ENCODE measurements around the gene C2CD5. TPM values are rescaled to one million over a fixed set of nuclear protein-coding genes. Genes with fewer than 3 reads are reported as not detected.

The C2CD5 gene
- total RNA-seq, 1 experiment from 2014 or later: 15.9 TPM

DNA sequence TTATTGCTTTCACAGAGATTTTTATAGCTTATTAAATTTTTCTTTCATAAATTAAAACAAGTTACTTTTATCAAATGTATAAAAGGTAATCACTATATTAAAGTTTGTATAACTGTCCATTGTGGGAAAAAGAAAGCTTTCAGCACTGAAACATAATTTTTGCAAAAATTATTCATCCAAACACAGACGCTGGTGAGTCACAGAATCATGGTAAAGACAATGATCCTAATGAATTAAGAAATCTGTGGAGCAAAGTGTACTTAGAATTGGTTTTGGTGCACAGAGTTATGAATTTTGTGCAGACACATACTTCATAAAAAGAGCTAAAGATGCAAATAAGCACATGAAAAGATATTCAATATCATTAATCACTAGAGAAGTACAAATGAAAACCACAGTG lies 31.7 kb upstream of the C2CD5 start:
- no peak for ATAC-seq
- Histone ChIP-seq H3K4me1 (ENCODE audit: control insufficient read depth, insufficient read depth, low read length) (no peaks in the 10 kb centered on the region), H3K27me3 (ENCODE audit: control insufficient read depth, insufficient read depth, low read length) (no peaks in the 10 kb centered on the region), H3K27ac (ENCODE audit: low read length) (no peak overlapping the region), H3K4me3 (ENCODE audit: low read depth in 2 of 2, low read length in 2 of 2) (no peak overlapping the region), H3K9me3 (ENCODE audit: control insufficient read depth, insufficient read depth, low read depth, low read length) (no peaks in the 10 kb centered on the region), H3K36me3 (ENCODE audit: control insufficient read depth, insufficient read depth, low read length) (no peaks in the 10 kb centered on the region)
- CTCF ChIA-PET: no interaction called here
- in situ Hi-C loops (cut with HindIII; ENCODE audit: low pct_unique_long_range_greater_than_20kb, low sequenced_read_pairs) (no loop called here), intact Hi-C loops (cut with micrococcal nuclease; ENCODE audit: unreplicated experiment) (no loop called here)
- BruUV-seq (replicated peaks): no TSS peak
- no peak for DNase-seq (ENCODE audit: low read depth, low spot score)
- POLR2A ChIA-PET: no interaction called here
- no peak for TF ChIP-seq POLR2AphosphoS5 (IDR thresholded peaks at IDR 0.05; ENCODE audit: low read depth, low read length)
- TF ChIP-seq, protein P1, sequence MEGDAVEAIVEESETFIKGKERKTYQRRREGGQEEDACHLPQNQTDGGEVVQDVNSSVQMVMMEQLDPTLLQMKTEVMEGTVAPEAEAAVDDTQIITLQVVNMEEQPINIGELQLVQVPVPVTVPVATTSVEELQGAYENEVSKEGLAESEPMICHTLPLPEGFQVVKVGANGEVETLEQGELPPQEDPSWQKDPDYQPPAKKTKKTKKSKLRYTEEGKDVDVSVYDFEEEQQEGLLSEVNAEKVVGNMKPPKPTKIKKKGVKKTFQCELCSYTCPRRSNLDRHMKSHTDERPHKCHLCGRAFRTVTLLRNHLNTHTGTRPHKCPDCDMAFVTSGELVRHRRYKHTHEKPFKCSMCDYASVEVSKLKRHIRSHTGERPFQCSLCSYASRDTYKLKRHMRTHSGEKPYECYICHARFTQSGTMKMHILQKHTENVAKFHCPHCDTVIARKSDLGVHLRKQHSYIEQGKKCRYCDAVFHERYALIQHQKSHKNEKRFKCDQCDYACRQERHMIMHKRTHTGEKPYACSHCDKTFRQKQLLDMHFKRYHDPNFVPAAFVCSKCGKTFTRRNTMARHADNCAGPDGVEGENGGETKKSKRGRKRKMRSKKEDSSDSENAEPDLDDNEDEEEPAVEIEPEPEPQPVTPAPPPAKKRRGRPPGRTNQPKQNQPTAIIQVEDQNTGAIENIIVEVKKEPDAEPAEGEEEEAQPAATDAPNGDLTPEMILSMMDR (IDR thresholded peaks at IDR 0.05): no peak
- TF ChIP-seq SIN3A (IDR thresholded peaks at IDR 0.05; ENCODE audit: borderline replicate concordance, insufficient read depth, low read depth, low read length): no peak
- TF ChIP-seq, protein P2, sequence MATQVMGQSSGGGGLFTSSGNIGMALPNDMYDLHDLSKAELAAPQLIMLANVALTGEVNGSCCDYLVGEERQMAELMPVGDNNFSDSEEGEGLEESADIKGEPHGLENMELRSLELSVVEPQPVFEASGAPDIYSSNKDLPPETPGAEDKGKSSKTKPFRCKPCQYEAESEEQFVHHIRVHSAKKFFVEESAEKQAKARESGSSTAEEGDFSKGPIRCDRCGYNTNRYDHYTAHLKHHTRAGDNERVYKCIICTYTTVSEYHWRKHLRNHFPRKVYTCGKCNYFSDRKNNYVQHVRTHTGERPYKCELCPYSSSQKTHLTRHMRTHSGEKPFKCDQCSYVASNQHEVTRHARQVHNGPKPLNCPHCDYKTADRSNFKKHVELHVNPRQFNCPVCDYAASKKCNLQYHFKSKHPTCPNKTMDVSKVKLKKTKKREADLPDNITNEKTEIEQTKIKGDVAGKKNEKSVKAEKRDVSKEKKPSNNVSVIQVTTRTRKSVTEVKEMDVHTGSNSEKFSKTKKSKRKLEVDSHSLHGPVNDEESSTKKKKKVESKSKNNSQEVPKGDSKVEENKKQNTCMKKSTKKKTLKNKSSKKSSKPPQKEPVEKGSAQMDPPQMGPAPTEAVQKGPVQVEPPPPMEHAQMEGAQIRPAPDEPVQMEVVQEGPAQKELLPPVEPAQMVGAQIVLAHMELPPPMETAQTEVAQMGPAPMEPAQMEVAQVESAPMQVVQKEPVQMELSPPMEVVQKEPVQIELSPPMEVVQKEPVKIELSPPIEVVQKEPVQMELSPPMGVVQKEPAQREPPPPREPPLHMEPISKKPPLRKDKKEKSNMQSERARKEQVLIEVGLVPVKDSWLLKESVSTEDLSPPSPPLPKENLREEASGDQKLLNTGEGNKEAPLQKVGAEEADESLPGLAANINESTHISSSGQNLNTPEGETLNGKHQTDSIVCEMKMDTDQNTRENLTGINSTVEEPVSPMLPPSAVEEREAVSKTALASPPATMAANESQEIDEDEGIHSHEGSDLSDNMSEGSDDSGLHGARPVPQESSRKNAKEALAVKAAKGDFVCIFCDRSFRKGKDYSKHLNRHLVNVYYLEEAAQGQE (IDR thresholded peaks at IDR 0.05; ENCODE audit: insufficient read depth in 1 of 2, low read depth in 2 of 2, low read length in 1 of 2): no peak

DNA sequence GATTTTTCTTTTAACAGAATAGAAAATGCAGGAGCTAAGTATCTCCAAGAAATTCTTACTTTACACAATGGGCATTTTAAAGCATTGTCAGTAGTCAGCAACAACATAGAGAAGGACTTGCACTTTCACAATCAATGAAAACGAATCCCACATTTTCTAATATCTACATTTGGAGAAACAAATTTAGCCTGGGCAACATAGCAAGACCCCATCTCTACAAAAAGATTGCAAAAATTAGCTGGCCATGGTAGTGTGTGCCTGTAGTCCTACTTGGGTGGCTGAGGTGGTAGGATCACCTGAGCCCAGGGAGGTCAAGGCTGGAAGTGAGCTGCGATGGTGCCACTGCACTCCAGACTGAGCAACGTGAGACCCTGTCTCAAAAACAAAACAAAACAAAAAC lies 30.6 kb upstream of the C2CD5 start:
- DNase-seq (ENCODE audit: low read depth, low spot score) (no peak), ATAC-seq (no peak)
- H3K27me3 ChIP-seq (ENCODE audit: control insufficient read depth, insufficient read depth, low read length): no peaks in the 10 kb centered on the region
- no TSS peak for BruUV-seq (replicated peaks)
- intact Hi-C loops (cut with micrococcal nuclease; ENCODE audit: unreplicated experiment): no loop called here
- in situ Hi-C loops (cut with HindIII; ENCODE audit: low pct_unique_long_range_greater_than_20kb, low sequenced_read_pairs): no loop called here
- H3K27ac ChIP-seq (ENCODE audit: low read length): no peak overlapping the region
- H3K4me1 ChIP-seq (ENCODE audit: control insufficient read depth, insufficient read depth, low read length): no peaks in the 10 kb centered on the region
- no peaks in the 10 kb centered on the region for H3K9me3 ChIP-seq (ENCODE audit: control insufficient read depth, insufficient read depth, low read depth, low read length)
- TF ChIP-seq, protein P1 (IDR thresholded peaks at IDR 0.05): no peak
- TF ChIP-seq, protein P2 (IDR thresholded peaks at IDR 0.05; ENCODE audit: insufficient read depth in 1 of 2, low read depth in 2 of 2, low read length in 1 of 2): no peak
- no peak for TF ChIP-seq SIN3A (IDR thresholded peaks at IDR 0.05; ENCODE audit: borderline replicate concordance, insufficient read depth, low read depth, low read length)
- TF ChIP-seq POLR2AphosphoS5 (IDR thresholded peaks at IDR 0.05; ENCODE audit: low read depth, low read length): no peak
- TF ChIP-seq TCF7L2 (IDR thresholded peaks at IDR 0.05; ENCODE audit: low read depth, low read length): no peak
- CTCF ChIA-PET: no interaction called here
- H3K36me3 ChIP-seq (ENCODE audit: control insufficient read depth, insufficient read depth, low read length): no peaks in the 10 kb centered on the region
- POLR2A ChIA-PET: no interaction called here
- no peak overlapping the region for H3K4me3 ChIP-seq (ENCODE audit: low read depth in 2 of 2, low read length in 2 of 2)
